Common myeloid progenitor, CD34-positive (primary cell): ENCODE results near the gene ACSL1.
A peak's percentile ranks its signal among the peaks of the same experiment; 100 is the strongest.
"Not testable (repeated sequence)": the region's sequence is repeated elsewhere in the genome, so short reads cannot be mapped to it uniquely, and the experiment has no call there.

ENCODE experiments used
- CTCF ChIA-PET: fragments of 350-600 bp; sonication (Branson Sonifier 250); formaldehyde crosslinking; loops from one replicate; lab custom pipeline; 2021; ENCODE audit warnings: antibody characterized with exemption; lab: Charles Lee
- POLR2A ChIA-PET: fragments of 350-600 bp; sonication (Branson Sonifier 250); formaldehyde crosslinking; loops from one replicate; lab custom pipeline; 2021; ENCODE audit warnings: antibody characterized with exemption; lab: Charles Lee
- DNase-seq, 3 donors: peaks; one replicate each; pipeline versions ENCODE4 v3.0.0 to v3.0.0-alpha.2; 2013
- H3K27ac ChIP-seq, 2 experiments: 1 replicate in 1 of 2; 2 replicates in 1 of 2; pipeline ENCODE4 v1.7.0; 2013; ENCODE audit warnings: inconsistent platforms in 2 of 2, low read length in 2 of 2, mild to moderate bottlenecking in 2 of 2, low read depth in 1 of 2, moderate library complexity in 1 of 2; ENCODE audit not compliant: severe bottlenecking in 2 of 2, insufficient read depth in 1 of 2, poor library complexity in 1 of 2
- H3K27me3 ChIP-seq, 5 experiments: replicated peaks in 2 of 5; 1 replicate in 3 of 5; 2 replicates in 2 of 5; pipeline versions ENCODE4 v1.6.1 to v1.7.0; 2013; ENCODE audit warnings: low read length in 4 of 5, mild to moderate bottlenecking in 2 of 5, moderate library complexity in 2 of 5, inconsistent platforms in 1 of 5; ENCODE audit not compliant: insufficient read depth in 5 of 5, control insufficient read depth in 4 of 5
- H3K36me3 ChIP-seq, 4 experiments: 1 replicate in 2 of 4; 2 replicates in 2 of 4; pipeline versions ENCODE4 v1.6.1 to v1.7.0; 2013; ENCODE audit warnings: low read length in 3 of 4, control low read depth in 1 of 4, mild to moderate bottlenecking in 1 of 4; ENCODE audit not compliant: control insufficient read depth in 4 of 4, insufficient read depth in 4 of 4
- H3K4me1 ChIP-seq, 4 experiments: 1 replicate in 3 of 4; 2 replicates in 1 of 4; pipeline versions ENCODE4 v1.6.1 to v1.7.1; 2013; ENCODE audit warnings: low read length in 3 of 4, mild to moderate bottlenecking in 3 of 4, control low read depth in 1 of 4, inconsistent platforms in 1 of 4, moderate library complexity in 1 of 4; ENCODE audit not compliant: control insufficient read depth in 4 of 4, insufficient read depth in 4 of 4; ENCODE audit errors: control extremely low read depth in 1 of 4
- H3K4me3 ChIP-seq, 7 experiments: 1 replicate in 4 of 7; 2 replicates in 3 of 7; pipeline versions ENCODE4 v1.5.1 to v1.7.0; 2013; ENCODE audit warnings: mild to moderate bottlenecking in 7 of 7, low read length in 6 of 7, moderate library complexity in 6 of 7, inconsistent platforms in 2 of 7, low read depth in 2 of 7, control low read depth in 1 of 7; ENCODE audit not compliant: insufficient read depth in 4 of 7, control insufficient read depth in 1 of 7; ENCODE audit errors: extremely low read depth in 1 of 7
- H3K9me3 ChIP-seq, 5 experiments: 1 replicate in 4 of 5; 2 replicates in 1 of 5; pipeline versions ENCODE4 v1.6.1 to v1.7.1; 2013; ENCODE audit warnings: low read length in 4 of 5, mild to moderate bottlenecking in 2 of 5, inconsistent platforms in 1 of 5, low read depth in 1 of 5, moderate library complexity in 1 of 5; ENCODE audit not compliant: control insufficient read depth in 4 of 5, insufficient read depth in 2 of 5; ENCODE audit errors: control extremely low read depth in 1 of 5
- WGBS: methylation state at CpG from one replicate; pipeline ENCODE4 v1.1.5; 2013; ENCODE audit not compliant: insufficient coverage; 5-methylcytosine and 5-hydroxymethylcytosine counted together

Gene ACSL1

GRCh38 chr4:184845367-184846021 is 19.7 kb upstream of the ACSL1 start:
- 100% methylated on average over 4 of the region's 7 CpGs for WGBS
- no peak for DNase-seq
- no peaks in the 10 kb centered on the region for H3K9me3 ChIP-seq
- CTCF ChIA-PET = interaction anchor here (5.2 kb wide), 1 partner anchor 10 kb away, joined by 37 read pairs; no protein-coding TSS in a partner anchor
- H3K36me3 ChIP-seq = no peaks in the 10 kb centered on the region
- no peak overlapping the region for H3K27ac ChIP-seq
- no peaks in the 10 kb centered on the region for H3K27me3 ChIP-seq
- POLR2A ChIA-PET = no interaction called here
- H3K4me3 ChIP-seq = no peak overlapping the region
- peaks cover 3 to 25% (median 10%) of the 10 kb centered on the region in 4 experiments for H3K4me1 ChIP-seq

GRCh38 chr4:184844742-184845141 is 19.0 kb upstream of the ACSL1 start:
- no peak overlapping the region for H3K27ac ChIP-seq
- peaks cover 3 to 18% (median 8%) of the 10 kb centered on the region in 4 experiments for H3K4me1 ChIP-seq
- no peak overlapping the region for H3K4me3 ChIP-seq
- ChIA-PET CTCF (interaction anchor here (5.2 kb wide), 1 partner anchor 9 kb away, joined by 37 read pairs; no protein-coding TSS in a partner anchor), POLR2A (no interaction called here)
- no peak for DNase-seq
- H3K27me3 ChIP-seq = no peaks in the 10 kb centered on the region
- H3K36me3 ChIP-seq = no peaks in the 10 kb centered on the region
- no peaks in the 10 kb centered on the region for H3K9me3 ChIP-seq
- 86% methylated on average over 1 of the region's 1 CpG for WGBS

GRCh38 chr4:184843984-184844554 is 18.3 kb upstream of the ACSL1 start:
- ChIA-PET POLR2A (no interaction called here), CTCF (interaction anchor here (0.7 to 5.2 kb wide), 2 partner anchors 9 to 10 kb away, joined by 3 to 37 read pairs; no protein-coding TSS in a partner anchor)
- H3K27me3 ChIP-seq = no peaks in the 10 kb centered on the region

GRCh38 chr4:184839075-184839399 is 13.3 kb upstream of the ACSL1 start:
- H3K27ac ChIP-seq, CTCF ChIA-PET, H3K4me3 ChIP-seq, DNase-seq, H3K27me3 ChIP-seq, H3K36me3 ChIP-seq, H3K9me3 ChIP-seq, H3K4me1 ChIP-seq: not testable (repeated sequence)
- 100% methylated on average over 4 of the region's 6 CpGs for WGBS
- POLR2A ChIA-PET = interaction anchor here (0.6 kb wide), 1 partner anchor 1721 kb away, joined by 3 read pairs; no protein-coding TSS in a partner anchor

More at GRCh38 chr4:184843984-184844554, 18.3 kb upstream of the ACSL1 start:
- Histone ChIP-seq H3K36me3 (no peaks in the 10 kb centered on the region), H3K4me3 (no peak overlapping the region), H3K27ac (no peak overlapping the region), H3K9me3 (no peaks in the 10 kb centered on the region), H3K4me1 (peaks cover 3 to 13% (median 6%) of the 10 kb centered on the region in 4 experiments)
- peak in 1 of 3 donors; percentile 8 for DNase-seq
- 94% methylated on average over 13 of the region's 16 CpGs for WGBS

GRCh38 chr4:184838249-184839074 is 12.7 kb upstream of the ACSL1 start:
- H3K36me3 ChIP-seq = no peaks in the 10 kb centered on the region
- H3K27me3 ChIP-seq = no peaks in the 10 kb centered on the region
- ChIA-PET POLR2A (no interaction called here), CTCF (interaction anchor here (5.7 kb wide), 1 partner anchor 8 kb away, joined by 37 read pairs; no protein-coding TSS in a partner anchor)
- DNase-seq = no peak
- no peak overlapping the region for H3K27ac ChIP-seq
- H3K9me3 ChIP-seq = no peaks in the 10 kb centered on the region
- 92% methylated on average over 8 of the region's 11 CpGs for WGBS
- H3K4me3 ChIP-seq = no peak overlapping the region
- H3K4me1 ChIP-seq = peaks cover 0 to 6% (median 0%) of the 10 kb centered on the region in 4 experiments

GRCh38 chr4:184836613-184837012 is 10.8 kb upstream of the ACSL1 start:
- Histone ChIP-seq H3K4me1 (peaks cover 0 to 9% (median 0%) of the 10 kb centered on the region in 4 experiments), H3K4me3 (no peak overlapping the region), H3K36me3 (no peaks in the 10 kb centered on the region), H3K9me3 (no peaks in the 10 kb centered on the region), H3K27me3 (no peaks in the 10 kb centered on the region), H3K27ac (no peak overlapping the region)
- 92% methylated on average over 4 of the region's 5 CpGs for WGBS
- DNase-seq = no peak
- POLR2A ChIA-PET = interaction anchor here (1.1 kb wide), 1 partner anchor 18 kb away, joined by 4 read pairs; no protein-coding TSS in a partner anchor
- CTCF ChIA-PET = interaction anchor here (1.2 to 5.7 kb wide), 5 partner anchors 10 to 101 kb away, joined by 4 to 37 read pairs (median 4); no protein-coding TSS in a partner anchor
